ENCODE data around the gene TCFL5.

TCFL5 gene

DNA sequence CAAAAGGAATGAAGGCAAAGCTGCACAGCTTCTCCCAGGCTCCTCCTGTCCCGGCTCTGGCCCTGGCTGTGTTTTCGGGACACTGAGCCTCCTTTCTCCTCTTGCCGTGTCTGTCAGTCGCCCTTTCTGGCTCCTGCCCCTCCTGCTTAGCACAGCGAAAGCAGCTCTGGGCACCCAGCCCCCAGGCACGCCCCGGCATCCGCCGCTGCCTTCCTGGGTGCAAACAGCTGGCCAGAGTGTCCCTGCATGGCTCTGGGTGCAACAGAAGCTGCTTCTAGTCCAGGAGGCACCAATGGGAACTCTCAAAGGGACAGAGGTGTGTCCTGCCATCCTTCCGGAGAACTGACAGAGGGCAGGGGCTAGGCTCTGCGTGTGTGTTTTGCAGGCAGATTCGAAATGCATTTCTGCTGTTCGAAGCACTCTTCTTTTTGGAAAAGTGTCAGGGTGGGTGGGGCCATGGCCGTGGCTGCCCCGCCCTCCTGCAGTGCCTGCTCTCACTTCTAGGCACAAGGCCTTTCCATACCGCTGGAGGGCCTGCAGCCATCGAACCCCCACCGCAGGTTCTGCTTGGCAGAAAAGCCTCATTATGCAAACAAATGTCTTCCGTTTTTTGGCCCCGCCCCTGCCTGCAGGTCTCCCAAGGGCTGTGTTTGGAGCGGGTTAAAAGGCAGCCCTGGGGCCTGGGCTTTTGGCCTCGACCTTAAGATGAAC, 29.3 kb downstream of the TCFL5 start:
- DNase-seq: no peak

DNA sequence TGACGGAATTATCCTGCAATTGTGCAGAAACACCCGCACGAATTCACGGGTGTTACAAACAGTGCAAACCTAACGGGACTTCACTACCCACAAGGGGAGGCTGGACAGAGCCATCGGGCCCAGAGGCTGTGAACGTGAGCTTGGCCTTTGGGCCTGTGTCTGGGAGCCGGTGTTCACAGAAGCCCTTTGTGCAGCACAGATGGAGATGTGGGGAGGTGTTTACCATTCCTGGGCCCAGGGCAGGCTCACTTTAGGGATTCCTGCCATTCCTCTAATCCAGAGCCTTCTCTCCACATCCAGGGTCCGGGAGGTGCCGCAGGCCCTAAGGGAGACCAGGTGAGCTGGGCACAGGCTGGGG, 29.8 kb downstream of the TCFL5 start:
- no peak for DNase-seq

DNA sequence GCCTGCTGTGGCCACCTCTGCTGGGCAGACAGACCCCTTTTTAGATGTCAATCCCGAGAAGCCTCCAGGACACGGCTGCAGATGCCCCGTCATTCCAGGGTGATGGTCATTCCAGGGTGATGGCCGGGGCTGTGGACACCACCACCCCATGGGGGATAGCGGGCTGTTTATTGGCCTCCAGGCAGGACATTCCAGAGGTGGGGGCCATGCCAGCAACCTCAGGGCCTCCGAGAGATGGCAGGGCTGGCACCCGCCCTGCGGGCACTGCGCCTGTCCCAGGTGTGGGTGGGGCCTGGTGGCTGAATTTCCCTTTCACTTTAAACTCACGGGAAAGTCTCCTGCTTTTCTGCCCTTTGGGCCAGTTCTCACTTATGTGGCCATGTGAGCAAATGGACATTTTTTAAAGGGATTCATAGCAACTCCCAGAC, 30.2 kb downstream of the TCFL5 start:
- no peak for DNase-seq

DNA sequence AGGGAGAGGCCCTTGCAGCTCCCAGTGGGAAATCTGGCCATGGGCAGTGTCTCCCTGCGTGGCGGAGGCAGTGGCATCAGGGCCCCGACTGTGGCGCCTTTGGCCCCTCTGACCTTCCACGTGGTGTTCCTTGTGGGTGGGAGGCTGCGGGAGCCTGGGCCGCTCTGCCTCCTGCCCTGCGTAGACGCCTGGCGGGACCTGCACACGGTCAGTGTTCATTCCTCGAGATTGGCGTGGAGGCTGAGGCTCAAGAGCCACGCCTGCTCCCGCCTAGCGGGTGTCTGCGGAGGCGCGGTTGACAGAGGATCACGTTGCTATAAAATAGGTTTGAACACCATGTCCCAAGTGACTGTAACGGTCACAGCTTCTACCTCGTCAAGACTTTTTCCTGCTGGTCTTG, 30.8 kb downstream of the TCFL5 start:
- no peak for DNase-seq

DNA sequence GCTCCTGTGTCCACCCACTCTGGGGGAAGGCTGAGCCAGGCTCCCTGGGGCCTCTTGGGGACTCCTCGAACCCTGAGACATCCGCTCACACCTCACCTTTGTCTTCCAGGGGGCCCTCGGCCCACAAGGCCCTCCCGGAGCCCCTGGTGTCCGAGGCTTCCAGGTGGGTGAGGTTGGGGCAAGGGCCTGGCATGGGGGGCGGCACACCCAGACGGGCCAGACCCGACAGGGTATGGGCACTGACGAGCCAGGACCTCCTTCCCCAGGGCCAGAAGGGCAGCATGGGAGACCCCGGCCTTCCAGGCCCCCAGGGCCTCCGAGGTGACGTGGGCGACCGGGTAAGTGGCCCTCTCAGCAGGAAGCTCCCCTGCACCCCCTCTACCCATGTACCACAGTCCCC, 31.4 kb downstream of the TCFL5 start:
- DNase-seq: no peak

DNA sequence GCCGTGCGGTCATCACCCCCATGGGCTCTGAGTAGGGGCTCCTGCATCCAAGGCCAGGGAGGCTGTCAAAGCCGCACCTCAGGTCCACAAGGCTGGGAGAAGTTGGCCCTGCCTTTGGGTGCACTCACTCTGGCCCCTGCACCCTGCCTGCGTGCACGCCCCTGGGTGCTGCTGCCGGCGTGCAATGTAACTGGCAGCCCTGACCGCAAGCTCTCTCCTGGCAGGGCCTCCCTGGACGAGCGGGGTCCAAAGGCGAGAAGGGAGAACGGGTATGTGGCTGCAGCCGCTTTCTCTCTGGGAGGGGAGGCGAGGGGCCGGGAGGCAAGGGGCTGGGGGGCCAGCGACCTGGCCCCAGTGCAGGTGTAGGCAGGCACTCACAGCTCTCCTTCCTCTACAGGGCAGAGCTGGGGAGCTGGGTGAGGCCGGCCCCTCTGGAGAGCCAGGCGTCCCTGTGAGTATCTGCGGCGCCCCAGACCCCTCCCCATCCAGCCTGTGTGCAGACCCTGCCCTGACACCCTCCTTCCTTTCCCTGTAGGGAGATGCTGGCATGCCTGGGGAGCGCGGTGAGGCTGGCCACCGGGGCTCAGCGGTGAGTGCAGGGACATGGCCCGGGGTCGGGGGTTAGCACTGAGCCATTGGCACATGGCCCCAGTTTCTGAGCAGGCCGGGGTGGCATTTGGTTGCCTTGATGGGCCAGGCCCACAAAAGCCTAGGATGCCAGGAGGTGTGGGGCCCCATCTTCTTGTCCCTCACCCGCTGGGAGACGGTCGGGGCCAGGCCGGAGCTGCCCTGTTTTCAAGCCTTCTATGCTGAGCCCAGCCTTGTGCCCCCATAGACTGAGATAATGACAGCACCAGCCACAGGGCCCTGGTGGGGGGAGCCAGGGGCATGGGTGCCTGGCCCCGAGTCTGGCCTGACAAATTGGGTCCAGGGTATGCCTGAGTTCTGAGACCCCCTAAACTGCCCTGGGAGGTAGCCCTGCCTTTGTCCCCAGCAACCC, 32.1 kb downstream of the TCFL5 start:
- no peak for DNase-seq

DNA sequence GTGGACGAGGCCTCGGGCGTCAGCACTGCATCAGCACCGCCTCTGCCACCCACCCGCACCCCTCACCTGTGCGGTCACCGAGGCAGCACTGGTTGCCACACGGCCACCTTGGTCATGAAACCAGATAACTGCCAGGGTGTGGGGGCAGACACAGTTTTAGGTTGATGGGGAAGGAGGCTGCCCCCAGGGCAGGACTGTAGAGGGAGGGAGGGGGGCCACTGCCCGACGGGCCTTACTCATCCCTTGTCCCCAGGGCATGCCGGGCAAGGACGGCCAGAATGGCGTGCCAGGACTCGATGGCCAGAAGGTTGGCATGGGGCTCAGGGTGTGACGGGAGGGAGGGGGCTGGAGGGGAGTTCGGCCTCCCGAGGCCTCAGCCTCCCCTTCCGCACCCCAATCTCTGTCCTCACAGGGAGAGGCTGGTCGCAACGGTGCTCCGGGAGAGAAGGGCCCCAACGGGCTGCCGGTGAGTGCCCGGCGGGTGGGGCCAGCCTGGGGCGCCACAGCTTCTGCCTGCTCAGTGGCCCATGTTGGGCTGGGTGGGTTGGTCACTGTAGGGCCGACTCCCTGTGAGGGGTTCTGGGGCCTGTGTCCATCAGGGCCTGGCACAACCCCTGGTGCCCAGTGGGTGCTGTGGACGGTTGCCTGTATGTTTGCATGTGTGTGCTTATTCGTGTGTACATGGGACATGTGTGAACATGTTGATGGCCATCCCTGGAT, 33.0 kb downstream of the TCFL5 start:
- DNase-seq: no peak

DNA sequence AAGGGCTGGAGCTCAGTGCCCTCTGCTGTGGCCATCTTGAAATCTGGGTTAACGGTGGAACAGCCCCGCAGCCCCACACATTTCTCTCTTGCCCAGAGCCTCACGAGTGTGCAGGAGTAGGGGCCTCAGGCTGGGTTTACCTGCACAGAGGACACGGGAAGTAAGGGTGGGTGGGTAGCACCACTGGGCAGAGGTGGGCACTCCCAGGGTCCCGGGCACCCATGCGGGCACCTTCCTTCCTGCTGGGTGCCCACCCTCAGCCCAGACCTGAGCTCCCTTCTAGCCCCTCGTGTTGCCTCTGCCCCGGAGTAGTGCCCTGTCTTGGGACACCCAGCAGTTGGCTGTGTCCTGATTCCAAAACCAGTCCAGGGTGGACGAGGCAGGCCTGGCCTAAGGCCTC, 33.6 kb downstream of the TCFL5 start:
- no peak for DNase-seq

DNA sequence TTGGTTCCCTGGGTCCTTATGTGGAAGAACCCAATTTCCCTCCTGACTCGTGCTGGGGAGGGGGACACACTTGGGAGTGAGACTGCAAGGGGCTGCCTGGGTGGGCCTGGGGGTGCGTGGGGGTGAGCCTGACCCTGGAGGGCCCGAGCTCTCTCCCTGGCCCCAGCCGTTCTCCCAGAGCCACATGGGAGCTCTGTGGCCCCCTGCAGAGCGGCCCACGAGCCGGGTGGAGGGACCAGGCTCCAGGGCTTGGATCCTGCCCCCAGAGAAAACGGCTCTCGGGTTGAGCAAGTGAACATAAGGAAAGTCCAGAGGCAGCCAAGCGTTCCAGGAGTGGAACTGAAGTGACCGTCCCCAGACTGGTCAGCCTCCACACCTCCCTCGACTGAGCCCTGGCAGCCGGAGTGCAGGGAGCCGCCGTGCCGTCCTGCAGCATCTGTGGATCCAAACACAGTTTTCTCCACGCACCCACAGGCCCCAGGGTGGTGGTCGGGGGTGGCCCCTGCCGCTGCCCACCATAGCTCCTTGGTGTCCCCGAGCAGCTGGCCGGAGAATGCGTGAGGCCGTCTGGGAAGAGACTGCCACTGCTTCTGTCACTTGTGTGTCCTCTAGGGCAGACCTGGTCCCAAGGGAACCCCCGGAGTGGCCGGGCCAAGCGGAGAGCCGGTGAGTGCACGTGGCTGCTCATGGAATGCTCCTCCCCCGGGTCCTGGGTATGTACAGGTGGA, 34.1 kb downstream of the TCFL5 start:
- DNase-seq: no peak

DNA sequence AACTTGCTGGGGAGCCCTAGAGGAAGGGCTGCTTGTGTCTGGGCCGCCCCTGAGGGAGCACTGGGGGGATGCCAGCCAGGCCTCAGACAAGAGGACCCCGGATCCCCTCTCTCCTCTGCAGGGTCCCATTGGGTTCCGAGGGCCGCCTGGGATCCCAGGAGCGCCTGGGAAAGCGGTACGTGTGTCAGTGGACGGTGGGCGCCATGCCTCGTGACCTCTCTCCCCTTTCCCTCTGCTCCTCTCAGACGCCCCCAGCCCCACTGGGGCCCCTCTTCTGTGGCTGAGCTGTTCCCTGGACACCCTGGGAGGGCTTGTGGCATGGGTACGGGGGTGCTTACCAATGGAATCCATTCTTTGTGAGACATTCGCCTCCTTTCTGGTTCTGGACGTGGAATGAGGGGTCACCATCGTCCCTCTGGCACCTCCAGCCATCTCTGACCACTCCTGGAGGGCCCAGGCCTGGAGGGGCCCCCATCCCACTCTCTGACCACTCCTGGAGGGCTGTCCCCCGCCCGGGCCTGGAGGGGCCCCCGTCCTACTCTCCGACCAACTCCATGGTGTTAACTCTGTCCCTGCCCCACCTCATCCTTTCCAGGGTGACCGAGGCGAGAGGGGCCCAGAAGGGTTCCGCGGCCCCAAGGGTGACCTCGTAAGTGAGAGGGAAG, 34.8 kb downstream of the TCFL5 start:
- no peak for DNase-seq

DNA sequence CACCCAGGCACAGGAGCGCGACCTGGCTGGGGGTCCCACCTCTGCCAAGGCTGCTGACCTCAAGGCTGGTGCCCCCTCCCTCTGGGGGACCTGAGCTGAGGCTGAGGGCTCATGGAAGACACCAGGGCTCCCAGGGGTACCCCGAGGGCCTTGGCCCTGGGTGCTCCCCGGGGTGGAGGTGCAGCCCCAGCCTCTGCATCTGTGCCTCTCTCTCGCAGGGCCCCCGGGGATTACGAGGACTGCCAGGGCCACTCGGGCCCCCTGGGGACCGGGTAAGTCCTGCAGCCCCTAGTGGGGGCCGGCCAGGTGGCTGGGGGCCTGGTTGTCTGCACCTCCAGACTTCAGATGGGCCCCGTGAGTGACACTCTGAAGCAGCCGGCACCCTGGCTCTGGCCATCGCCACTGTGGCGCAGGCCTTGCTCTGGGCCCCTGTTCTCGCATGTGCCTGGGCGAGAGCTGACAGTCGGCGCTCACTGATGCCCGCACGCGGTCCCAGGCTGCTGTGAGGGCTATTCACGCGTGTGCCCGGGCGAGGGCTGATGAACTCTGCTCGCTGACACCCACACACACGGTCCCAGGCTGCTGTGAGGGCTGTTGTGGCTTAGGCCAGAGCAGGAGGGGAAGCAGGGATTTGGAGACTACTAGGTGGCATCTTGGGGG, 35.5 kb downstream of the TCFL5 start:
- DNase-seq: no peak

DNA sequence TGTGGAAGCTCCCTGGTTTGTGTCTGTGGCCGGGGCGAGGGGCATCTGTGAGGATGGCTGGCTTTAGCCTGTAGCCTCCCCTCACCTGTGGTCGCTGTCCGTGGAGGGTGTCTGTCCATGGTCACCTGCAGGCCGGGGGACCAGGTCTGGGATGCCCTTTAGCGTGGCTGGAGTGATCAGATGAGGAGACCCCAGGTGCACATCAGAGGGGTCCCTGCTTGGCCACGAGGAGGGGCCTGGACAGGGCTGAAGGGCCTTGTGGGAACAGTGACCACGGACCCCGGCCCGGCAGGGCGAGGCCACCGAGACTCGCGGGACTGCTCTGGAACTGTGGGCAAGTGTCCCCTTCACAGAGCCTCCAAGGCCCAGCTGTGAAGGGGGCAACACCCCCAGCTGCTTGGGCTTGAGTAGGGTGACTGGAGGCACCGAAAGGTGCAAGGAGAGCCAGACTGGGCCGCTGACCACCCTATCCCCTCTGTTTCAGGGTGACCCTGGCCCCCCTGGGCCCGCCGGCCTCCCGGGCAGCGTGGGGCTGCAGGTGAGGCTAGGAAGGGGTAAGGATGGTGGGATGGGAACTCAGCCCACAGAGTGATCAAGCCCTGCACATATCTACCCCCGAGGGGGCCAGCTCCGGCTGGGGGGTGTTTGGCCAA, 36.2 kb downstream of the TCFL5 start:
- no peak for DNase-seq

DNA sequence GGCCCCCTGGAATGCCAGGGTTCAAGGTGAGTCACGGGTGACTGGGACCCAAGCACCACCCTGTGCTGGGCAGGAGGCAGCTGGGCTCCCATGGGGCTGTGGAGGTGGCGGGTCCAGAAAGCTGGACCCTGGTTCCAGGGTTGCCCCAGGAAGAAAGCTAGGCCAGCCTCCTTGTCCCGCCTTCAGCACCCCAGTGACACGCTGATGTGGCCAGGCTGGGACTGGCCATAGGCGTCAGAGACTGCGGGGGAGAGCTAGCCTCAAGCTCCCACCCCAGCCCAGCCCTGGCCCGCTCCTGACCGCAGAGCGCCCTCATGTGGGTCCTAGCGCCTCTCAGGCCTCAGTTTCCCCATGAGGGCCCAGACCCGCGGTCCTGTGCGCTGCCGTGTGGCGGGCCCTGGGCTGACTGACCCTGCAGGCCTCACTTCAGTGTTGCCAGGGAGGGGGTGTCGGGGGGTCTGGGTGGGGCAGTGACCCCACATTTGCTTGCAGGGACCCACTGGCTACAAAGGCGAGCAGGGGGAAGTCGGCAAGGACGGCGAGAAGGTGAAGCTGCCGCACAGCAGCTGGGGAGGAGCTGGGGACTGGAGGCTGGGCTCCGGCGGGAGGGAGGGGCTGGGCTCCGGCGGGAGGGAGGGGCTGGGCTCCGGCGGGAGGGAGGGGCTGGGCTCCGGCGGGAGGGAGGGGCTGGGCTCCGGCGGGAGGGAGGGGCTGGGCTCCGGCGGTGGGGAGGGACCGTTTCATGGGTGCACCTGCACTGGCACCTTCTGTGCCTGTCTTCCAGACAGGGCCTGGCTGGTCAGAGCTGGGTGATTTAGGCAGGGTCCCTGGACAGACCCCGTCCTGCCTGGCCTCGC, 36.9 kb downstream of the TCFL5 start:
- DNase-seq: peak; percentile 44

DNA sequence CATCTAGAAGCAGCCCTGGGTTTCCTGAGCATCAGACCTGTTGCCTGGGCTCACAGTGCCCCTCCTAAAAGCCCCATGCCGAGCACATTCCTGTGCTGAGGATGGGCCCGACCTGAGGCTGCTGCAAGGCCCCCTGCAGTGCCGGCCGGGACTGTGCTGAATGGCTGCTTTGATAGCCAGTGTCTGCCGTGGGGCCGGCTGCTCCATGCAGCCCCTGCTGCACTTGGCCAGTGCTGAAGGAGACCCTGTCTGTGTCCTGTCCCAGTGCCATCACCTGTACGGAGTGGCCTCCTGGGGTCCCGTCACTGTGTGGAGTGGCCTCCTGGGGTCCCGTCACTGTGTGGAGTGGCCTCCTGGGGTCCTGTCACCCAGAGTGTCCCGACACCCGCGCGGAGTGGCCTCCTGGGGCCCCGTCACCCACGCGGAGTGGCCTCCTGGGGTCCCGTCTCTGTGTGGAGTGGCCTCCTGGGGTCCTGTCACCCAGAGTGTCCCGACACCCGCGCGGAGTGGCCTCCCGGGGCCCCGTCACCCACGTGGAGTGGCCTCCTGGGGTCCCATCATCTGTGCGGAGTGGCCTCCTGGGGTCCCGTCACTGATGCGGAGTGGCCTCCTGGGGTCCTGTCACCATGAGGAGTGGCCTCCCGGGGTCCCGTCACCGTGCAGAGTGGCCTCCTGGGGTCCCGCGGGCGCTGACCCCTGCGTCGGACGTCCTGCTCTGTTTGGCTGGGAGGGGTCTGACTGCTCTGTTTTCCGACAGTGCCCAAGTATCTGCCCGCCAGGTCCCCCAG, 37.7 kb downstream of the TCFL5 start:
- DNase-seq: no peak

DNA sequence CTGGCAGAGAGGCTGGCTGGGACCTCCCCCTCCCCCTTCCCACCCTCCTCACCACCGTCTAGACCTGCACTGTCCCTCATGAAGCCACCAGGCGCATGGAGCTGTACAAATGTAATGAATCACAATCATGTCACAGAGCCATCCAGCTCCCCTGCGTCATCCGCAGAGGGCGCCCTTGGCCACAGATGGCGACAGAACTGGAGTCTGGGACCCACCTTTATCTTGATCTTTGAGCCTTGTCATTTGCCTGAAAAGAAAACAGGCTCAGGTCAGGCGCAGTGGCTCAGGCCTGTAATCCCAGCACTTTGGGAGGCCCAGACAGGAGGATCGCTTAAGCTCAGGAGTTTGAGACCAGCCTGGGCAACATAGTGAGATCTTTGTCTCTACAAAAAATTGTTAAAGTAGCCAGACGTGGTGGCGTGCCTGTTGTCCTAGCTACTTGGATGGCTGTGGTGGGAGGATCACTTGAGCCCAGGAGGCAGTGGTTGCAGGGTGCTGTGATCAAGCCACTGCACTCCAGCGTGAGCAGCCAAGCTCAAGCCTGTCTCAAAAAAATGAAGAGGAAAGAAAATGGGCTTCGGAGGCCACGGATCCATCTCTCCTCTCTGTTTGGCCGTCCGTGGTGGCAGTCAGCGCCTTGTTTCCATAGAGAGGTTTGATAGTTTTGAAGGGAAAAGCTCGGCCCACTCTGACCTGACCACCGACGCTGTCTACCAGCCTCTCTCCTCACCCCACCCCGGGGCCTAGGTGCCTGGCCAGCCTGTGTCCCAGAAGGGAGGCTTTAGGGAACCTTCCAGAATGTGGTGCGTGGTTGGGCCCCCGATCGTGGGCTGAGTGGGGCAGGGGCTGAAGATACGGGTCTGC, 38.6 kb downstream of the TCFL5 start:
- DNase-seq: no peak

DNA sequence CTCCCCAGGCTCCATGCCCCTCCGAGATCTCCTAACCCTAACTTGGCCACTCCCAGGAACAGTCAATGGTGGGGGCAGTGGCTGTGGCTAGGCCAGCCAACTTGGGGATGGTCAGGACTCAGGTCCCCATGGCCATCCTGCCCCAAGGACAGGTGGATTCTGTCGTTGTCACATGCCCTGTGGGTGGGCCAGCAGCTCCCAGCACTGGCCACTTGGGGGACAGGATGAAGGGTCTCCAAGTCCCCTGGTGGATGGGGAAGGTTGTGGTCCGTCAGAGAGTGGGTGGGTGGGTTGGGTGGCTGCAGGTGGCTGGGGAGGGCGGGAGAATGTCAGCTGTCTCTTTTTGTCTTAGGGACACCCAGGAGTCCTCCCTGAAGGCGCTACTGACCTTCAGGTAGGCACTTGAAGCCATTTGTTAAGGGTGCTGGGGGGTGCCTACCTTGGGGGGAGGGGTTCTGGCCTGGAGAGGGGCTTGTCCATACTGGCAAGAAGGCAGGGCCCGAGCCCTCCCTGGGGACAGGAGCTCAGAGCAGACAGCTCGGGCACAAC, 39.3 kb downstream of the TCFL5 start:
- no peak for DNase-seq

DNA sequence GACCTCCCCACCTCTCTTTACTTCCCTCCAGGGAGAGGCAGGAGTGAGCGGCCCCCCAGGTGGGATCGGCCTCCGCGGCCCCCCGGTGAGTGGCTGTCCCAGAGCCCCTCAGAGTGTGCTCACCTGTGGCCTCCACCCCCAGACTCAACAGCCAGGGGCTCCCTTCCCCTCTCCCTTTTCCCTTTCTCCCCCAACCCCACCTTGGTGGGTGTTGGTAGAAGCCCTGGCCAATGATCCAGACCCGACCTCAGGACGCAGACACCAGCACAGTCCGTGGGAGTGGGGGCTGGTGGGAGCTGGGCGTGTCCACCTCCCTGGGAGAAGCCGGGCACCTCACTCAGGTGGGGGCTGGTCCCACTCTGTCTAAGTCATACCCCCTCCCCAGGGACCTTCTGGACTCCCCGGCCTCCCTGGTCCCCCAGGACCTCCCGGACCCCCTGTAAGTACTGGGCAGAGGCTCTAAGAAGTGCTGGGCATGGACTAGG, 39.9 kb downstream of the TCFL5 start:
- DNase-seq: no peak
